CD4-positive, alpha-beta T cell (primary cell): ENCODE data around the gene PAFAH1B2. TPM values are rescaled to one million over a fixed set of nuclear protein-coding genes. Genes with fewer than 3 reads are reported as not detected.

Experiments used
- ATAC-seq: fragments of 200-7000 bp; cut with Tn5 transposase; one replicate; pipeline ENCODE4 v1.10.0; 2022; ENCODE audit warnings: mild to moderate bottlenecking; ENCODE audit not compliant: poor library complexity
- CTCF ChIA-PET: fragments of 350-600 bp; sonication (Branson Sonifier 250); formaldehyde crosslinking; loops from one replicate; lab custom pipeline; 2021; ENCODE audit warnings: antibody characterized with exemption, inconsistent platforms; lab: Charles Lee
- POLR2A ChIA-PET: fragments of 350-600 bp; sonication (Branson Sonifier 250); formaldehyde crosslinking; loops from one replicate; lab custom pipeline; 2021; ENCODE audit warnings: antibody characterized with exemption, inconsistent platforms; lab: Charles Lee
- DNase-seq, 14 experiments: peaks; one replicate each; pipeline ENCODE4 v3.0.0-alpha.2; 2013 to 2020; ENCODE audit warnings: mixed read lengths in 2 of 14
- H3K27ac ChIP-seq, 2 donors: one replicate each; pipeline versions ENCODE4 v1.5.1 to v1.7.0; 2013; ENCODE audit warnings: low read length in 2 of 2, low read depth in 1 of 2, mild to moderate bottlenecking in 1 of 2
- H3K27me3 ChIP-seq, 2 experiments: 1 replicate in 1 of 2; 2 replicates in 1 of 2; pipeline versions ENCODE4 v1.6.1 to v1.7.0; 2013; ENCODE audit warnings: low read length in 2 of 2, control low read depth in 1 of 2, mild to moderate bottlenecking in 1 of 2, moderate library complexity in 1 of 2; ENCODE audit not compliant: insufficient read depth in 2 of 2, control insufficient read depth in 1 of 2
- H3K36me3 ChIP-seq: one replicate; pipeline ENCODE4 v1.6.1; 2013; ENCODE audit warnings: low read length, control low read depth; ENCODE audit not compliant: insufficient read depth
- H3K4me1 ChIP-seq: one replicate; pipeline ENCODE4 v1.6.1; 2013; ENCODE audit warnings: low read length, control low read depth; ENCODE audit not compliant: insufficient read depth
- H3K4me3 ChIP-seq: one replicate; pipeline ENCODE4 v1.5.1; 2013; ENCODE audit warnings: mild to moderate bottlenecking, low read length, moderate library complexity
- H3K9me3 ChIP-seq, 2 experiments: 1 replicate in 1 of 2; 2 replicates in 1 of 2; pipeline versions ENCODE4 v1.6.1 to v1.7.0; 2013; ENCODE audit warnings: low read length in 2 of 2, mild to moderate bottlenecking in 2 of 2, control low read depth in 1 of 2, moderate library complexity in 1 of 2; ENCODE audit not compliant: control insufficient read depth in 1 of 2, insufficient read depth in 1 of 2
- H3K27ac Mint-ChIP-seq: one replicate; pipeline ENCODE4 v1.8.0; 2020; ENCODE audit warnings: mixed read lengths
- H3K27me3 Mint-ChIP-seq: one replicate; pipeline ENCODE4 v1.8.0; 2021; ENCODE audit warnings: mixed read lengths
- H3K36me3 Mint-ChIP-seq: one replicate; pipeline ENCODE4 v1.8.0; 2021; ENCODE audit warnings: low read depth, mixed read lengths
- H3K4me1 Mint-ChIP-seq: one replicate; pipeline ENCODE4 v1.8.0; 2021; ENCODE audit warnings: low read depth, mixed read lengths
- H3K4me3 Mint-ChIP-seq: one replicate; pipeline ENCODE4 v1.8.0; 2020; ENCODE audit warnings: mild to moderate bottlenecking, mixed read lengths
- H3K9me3 Mint-ChIP-seq: one replicate; pipeline ENCODE4 v1.8.0; 2020; ENCODE audit warnings: mixed read lengths
- CTCF ChIP-seq: fragments of 200-600 bp; IDR thresholded peaks from one replicate; pipeline ENCODE4 v1.8.0; 2022; ENCODE audit warnings: antibody characterized with exemption, mild to moderate bottlenecking
- intact Hi-C, 2 experiments: fragments of 100-400 bp; cut with DNase I in 1 of 2; cut with micrococcal nuclease in 1 of 2; formaldehyde crosslinking; loops; one replicate each; pipeline versions ENCODE4 v1.15.1 to v1.9.0; 2023 to 2025; cut with DNase I, micrococcal nuclease
- total RNA-seq, 174 experiments: library from RNA in 2 of 174; stranded (reverse) in 2 of 174; gene quantifications; one replicate each; pipeline ENCODE4 v1.2.3 and lab custom pipeline; 2021 to 2026

Gene PAFAH1B2
- total RNA-seq, 2 experiments from 2014 or later = 44.3 to 45.6 TPM

GRCh38 chr11:117121176-117121575 lies 22.9 kb upstream of the PAFAH1B2 start:
- no peaks in the 10 kb centered on the region for H3K36me3 Mint-ChIP-seq
- CTCF ChIA-PET = no interaction called here
- intact Hi-C loops = no loop called here
- no peak overlapping the region for H3K27ac Mint-ChIP-seq
- H3K4me1 Mint-ChIP-seq = no peaks in the 10 kb centered on the region
- no peak overlapping the region for H3K4me3 Mint-ChIP-seq
- no peaks in the 10 kb centered on the region for H3K27me3 Mint-ChIP-seq
- Histone ChIP-seq H3K27ac (no peak overlapping the region), H3K4me1 (no peaks in the 10 kb centered on the region), H3K36me3 (no peaks in the 10 kb centered on the region), H3K9me3 (no peaks in the 10 kb centered on the region), H3K4me3 (no peak overlapping the region), H3K27me3 (no peaks in the 10 kb centered on the region)
- POLR2A ChIA-PET = no interaction called here
- no peak for DNase-seq
- no peaks in the 10 kb centered on the region for H3K9me3 Mint-ChIP-seq
- no peak for ATAC-seq
- no peak for TF ChIP-seq CTCF

GRCh38 chr11:117122556-117122955 lies 21.5 kb upstream of the PAFAH1B2 start:
- no peak for ATAC-seq
- no peaks in the 10 kb centered on the region for H3K9me3 Mint-ChIP-seq
- H3K4me1 ChIP-seq = no peaks in the 10 kb centered on the region
- no peaks in the 10 kb centered on the region for H3K36me3 Mint-ChIP-seq
- intact Hi-C loops = no loop called here
- POLR2A ChIA-PET = interaction anchor here (0.6 kb wide), 1 partner anchor 30 kb away, joined by 3 read pairs; no protein-coding TSS in a partner anchor
- no peak for TF ChIP-seq CTCF
- DNase-seq = no peak
- no peaks in the 10 kb centered on the region for H3K27me3 Mint-ChIP-seq
- no peaks in the 10 kb centered on the region for H3K36me3 ChIP-seq
- no peak overlapping the region for H3K4me3 ChIP-seq
- no peaks in the 10 kb centered on the region for H3K27me3 ChIP-seq
- no peak overlapping the region for H3K27ac Mint-ChIP-seq
- no peaks in the 10 kb centered on the region for H3K4me1 Mint-ChIP-seq
- no peaks in the 10 kb centered on the region for H3K9me3 ChIP-seq
- H3K4me3 Mint-ChIP-seq = no peak overlapping the region
- no peak overlapping the region for H3K27ac ChIP-seq
- CTCF ChIA-PET = no interaction called here

- H3K27ac ChIP-seq = no peak overlapping the region
- no peaks in the 10 kb centered on the region for H3K36me3 Mint-ChIP-seq
- H3K36me3 ChIP-seq = no peaks in the 10 kb centered on the region
- no peaks in the 10 kb centered on the region for H3K9me3 Mint-ChIP-seq
- TF ChIP-seq CTCF = no peak
- no peak for DNase-seq
- H3K27ac Mint-ChIP-seq = no peak overlapping the region
- no peaks in the 10 kb centered on the region for H3K9me3 ChIP-seq
- intact Hi-C loops = no loop called here
- no peak for ATAC-seq
- no peak overlapping the region for H3K4me3 ChIP-seq
- POLR2A ChIA-PET = no interaction called here
- no peaks in the 10 kb centered on the region for H3K4me1 Mint-ChIP-seq
- no peaks in the 10 kb centered on the region for H3K4me1 ChIP-seq
- no peaks in the 10 kb centered on the region for H3K27me3 Mint-ChIP-seq
- CTCF ChIA-PET = interaction anchor here (0.6 to 1.2 kb wide), 2 partner anchors 26 to 289 kb away, joined by 3 to 4 read pairs; partner anchors contain the start of gene APOA1
- no peaks in the 10 kb centered on the region for H3K27me3 ChIP-seq
- no peak overlapping the region for H3K4me3 Mint-ChIP-seq
Observed at GRCh38 chr11:117126223-117126965, 17.7 kb upstream of the PAFAH1B2 start.
